Gastroesophageal sphincter (tissue), 4 donors: Measurements from ENCODE around the gene LACTBL1. TPM values are rescaled to one million over a fixed set of nuclear protein-coding genes. Genes with fewer than 3 reads are reported as not detected.
A peak's percentile ranks its signal among the peaks of the same experiment; 100 is the strongest.

ENCODE experiments used
- ATAC-seq: fragments of 150-250 bp; one replicate; pipeline ENCODE4 v1.9.1; 2016; ENCODE audit warnings: mild to moderate bottlenecking, moderate library complexity
- H3K27ac ChIP-seq, 4 donors: fragments of 200-600 bp; sonication (generic) in 3 of 4; 1 replicate in 3 of 4; 2 replicates in 1 of 4; pipeline ENCODE4 v1.5.1; 2016 to 2019
- H3K27me3 ChIP-seq: fragments of 200-600 bp; sonication (generic); one replicate; pipeline ENCODE4 v1.5.1; 2019
- H3K36me3 ChIP-seq, 2 donors: fragments of 200-600 bp; sonication (generic); one replicate each; pipeline ENCODE4 v1.5.1; 2019; ENCODE audit warnings: control low read depth in 1 of 2
- H3K4me1 ChIP-seq, 3 donors: fragments of 200-600 bp; sonication (generic); 1 replicate in 2 of 3; 2 replicates in 1 of 3; pipeline ENCODE4 v1.5.1; 2016 to 2019; ENCODE audit warnings: control low read depth in 2 of 3
- H3K4me3 ChIP-seq, 2 donors: fragments of 200-600 bp; sonication (generic); one replicate each; pipeline ENCODE4 v1.5.1; 2019; ENCODE audit warnings: mild to moderate bottlenecking in 1 of 2, moderate library complexity in 1 of 2
- H3K9me3 ChIP-seq, 3 donors: fragments of 200-600 bp; sonication (generic); one replicate each; pipeline ENCODE4 v1.5.1; 2017 to 2019; ENCODE audit warnings: control low read depth in 2 of 3
- CTCF ChIP-seq, 4 experiments: fragments of 200-600 bp in 2 of 4; fragments of 450-650 bp in 2 of 4; sonication (generic) in 1 of 4; IDR thresholded peaks; one replicate each; pipeline ENCODE4 v1.5.1; 2017 to 2019; ENCODE audit warnings: antibody characterized with exemption in 4 of 4, mild to moderate bottlenecking in 2 of 4, moderate library complexity in 2 of 4
- EP300 ChIP-seq: sonication (generic); formaldehyde crosslinking; IDR thresholded peaks from one replicate; pipeline ENCODE4 v1.6.1; 2017; ENCODE audit warnings: antibody characterized with exemption, mild to moderate bottlenecking
- POLR2A ChIP-seq, 2 donors: fragments of 450-650 bp; IDR thresholded peaks; one replicate each; pipeline ENCODE4 v1.6.1; 2017; ENCODE audit warnings: antibody characterized with exemption in 2 of 2, mild to moderate bottlenecking in 2 of 2, moderate library complexity in 1 of 2
- POLR2AphosphoS5 ChIP-seq: sonication (generic); formaldehyde crosslinking; IDR thresholded peaks from one replicate; pipeline ENCODE4 v1.6.1; 2017; ENCODE audit warnings: antibody characterized with exemption
- WGBS, 2 donors: methylation state at CpG; one replicate each; pipeline ENCODE4 v1.1.5; 2018; ENCODE audit warnings: low coverage in 1 of 2; 5-methylcytosine and 5-hydroxymethylcytosine counted together
- total RNA-seq, 4 donors: library from RNA; depleted of rRNA; stranded (reverse); fragments of >200 nt; gene quantifications; one replicate each; pipeline ENCODE4 v1.1.0, GENCODE V29; 2016

LACTBL1 gene
- total RNA-seq, 4 donors from 2014 or later = not detected

- ATAC-seq = no peak
- TF ChIP-seq CTCF (IDR thresholded peaks at IDR 0.05) (no peak), POLR2AphosphoS5 (no peak), POLR2A (IDR thresholded peaks at IDR 0.05) (no peak), EP300 (no peak)
- 83% methylated on average over 3 of the region's 3 CpGs; no CpG with 5 or more reads in 1 of the 2 donors for WGBS, 2 donors
Measured at GRCh38 chr1:22978299-22978698, 5.6 kb upstream of the LACTBL1 start.

GRCh38 chr1:22976461-22977243 is 4.0 kb upstream of the LACTBL1 start:
- ATAC-seq = peak; percentile 62

More at GRCh38 chr1:22978299-22978698, 5.6 kb upstream of the LACTBL1 start:
- H3K4me3 ChIP-seq = no peak overlapping the region
- H3K27ac ChIP-seq = no peak overlapping the region
- no peaks in the 10 kb centered on the region for H3K36me3 ChIP-seq
- peaks cover 20% of the 10 kb centered on the region for H3K27me3 ChIP-seq
- H3K4me1 ChIP-seq = no peaks in the 10 kb centered on the region
- H3K9me3 ChIP-seq = no peaks in the 10 kb centered on the region

GRCh38 chr1:22976127-22976460 is 3.4 kb upstream of the LACTBL1 start:
- 60 to 64% methylated on average over 3 to 4 of the region's 4 CpGs for WGBS, 2 donors
- no peak overlapping the region for H3K27ac ChIP-seq
- TF ChIP-seq POLR2AphosphoS5 (no peak), EP300 (no peak), CTCF (IDR thresholded peaks at IDR 0.05) (no peak), POLR2A (IDR thresholded peaks at IDR 0.05) (no peak)
- H3K9me3 ChIP-seq = no peaks in the 10 kb centered on the region
- no peak for ATAC-seq
- peaks cover 40% of the 10 kb centered on the region for H3K27me3 ChIP-seq
- H3K4me1 ChIP-seq = no peaks in the 10 kb centered on the region
- H3K36me3 ChIP-seq = no peaks in the 10 kb centered on the region
- no peak overlapping the region for H3K4me3 ChIP-seq

More at GRCh38 chr1:22976461-22977243, 4.0 kb upstream of the LACTBL1 start:
- TF ChIP-seq POLR2AphosphoS5 (no peak), CTCF (IDR thresholded peaks at IDR 0.05) (peak in 3 of 4 experiments; percentile 48 to 60 (median 54)), POLR2A (IDR thresholded peaks at IDR 0.05) (no peak)
- no peaks in the 10 kb centered on the region for H3K4me1 ChIP-seq
- H3K4me3 ChIP-seq = no peak overlapping the region
- no peak overlapping the region for H3K27ac ChIP-seq
- H3K27me3 ChIP-seq = peaks cover 34% of the 10 kb centered on the region
- H3K9me3 ChIP-seq = no peaks in the 10 kb centered on the region
- no peaks in the 10 kb centered on the region for H3K36me3 ChIP-seq
- WGBS, 2 donors = 14 to 38% methylated on average over 7 to 8 of the region's 9 CpGs

GRCh38 chr1:22975694-22976093 is 3.0 kb upstream of the LACTBL1 start:
- Histone ChIP-seq H3K4me1 (no peaks in the 10 kb centered on the region), H3K4me3 (no peak overlapping the region), H3K9me3 (no peaks in the 10 kb centered on the region), H3K36me3 (no peaks in the 10 kb centered on the region), H3K27ac (no peak overlapping the region), H3K27me3 (peaks cover 43% of the 10 kb centered on the region)
- 40 to 83% methylated on average over 1 to 2 of the region's 3 CpGs for WGBS, 2 donors
- TF ChIP-seq POLR2A (IDR thresholded peaks at IDR 0.05) (no peak), EP300 (no peak), CTCF (IDR thresholded peaks at IDR 0.05) (no peak), POLR2AphosphoS5 (no peak)
- no peak for ATAC-seq
